SK-N-SH (cell line): ENCODE measurements around the gene PLLP.

Experiments used
- SMC3 ChIP-seq: IDR thresholded peaks from 2 replicates; pipeline ENCODE4 v1.6.1; 2012; ENCODE audit warnings: low read depth, low read length, improper control_type of control experiment
- TF ChIP-seq, protein P1 (sequence below): IDR thresholded peaks from 2 replicates; pipeline ENCODE4 v1.4.0; 2012; ENCODE audit warnings: low read depth, borderline replicate concordance

- TF ChIP-seq, protein P1, sequence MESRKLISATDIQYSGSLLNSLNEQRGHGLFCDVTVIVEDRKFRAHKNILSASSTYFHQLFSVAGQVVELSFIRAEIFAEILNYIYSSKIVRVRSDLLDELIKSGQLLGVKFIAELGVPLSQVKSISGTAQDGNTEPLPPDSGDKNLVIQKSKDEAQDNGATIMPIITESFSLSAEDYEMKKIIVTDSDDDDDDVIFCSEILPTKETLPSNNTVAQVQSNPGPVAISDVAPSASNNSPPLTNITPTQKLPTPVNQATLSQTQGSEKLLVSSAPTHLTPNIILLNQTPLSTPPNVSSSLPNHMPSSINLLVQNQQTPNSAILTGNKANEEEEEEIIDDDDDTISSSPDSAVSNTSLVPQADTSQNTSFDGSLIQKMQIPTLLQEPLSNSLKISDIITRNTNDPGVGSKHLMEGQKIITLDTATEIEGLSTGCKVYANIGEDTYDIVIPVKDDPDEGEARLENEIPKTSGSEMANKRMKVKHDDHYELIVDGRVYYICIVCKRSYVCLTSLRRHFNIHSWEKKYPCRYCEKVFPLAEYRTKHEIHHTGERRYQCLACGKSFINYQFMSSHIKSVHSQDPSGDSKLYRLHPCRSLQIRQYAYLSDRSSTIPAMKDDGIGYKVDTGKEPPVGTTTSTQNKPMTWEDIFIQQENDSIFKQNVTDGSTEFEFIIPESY = no peak
- TF ChIP-seq SMC3 = no peak
These were observed 20.7 kb downstream of the PLLP start for GRCh38 chr16:57263541-57264351.
